K562 (cell line): ENCODE measurements around the gene CHMP2A. TPM values are rescaled to one million over a fixed set of nuclear protein-coding genes. Genes with fewer than 3 reads are reported as not detected.
A peak's percentile ranks its signal among the peaks of the same experiment; 100 is the strongest.

Experiments
- ATAC-seq: fragments of 200-7000 bp; cut with Tn5 transposase; 3 replicates; pipeline ENCODE4 v1.9.1; 2020; ENCODE audit warnings: moderate library complexity
- BruUV-seq: library from RNA; stranded (reverse); fragments of 400-500 nt; replicated peaks from 2 replicates; lab custom pipeline; 2021; lab: Mats Ljungman, UMichigan
- CTCF ChIA-PET: fragments of 300-600 bp; formaldehyde crosslinking; extraction: SDS; loops from one replicate; lab custom pipeline; 2021; ENCODE audit warnings: low intra/inter-chr PET ratio; lab: Yijun Ruan, JAX
- POLR2A ChIA-PET: fragments of 300-600, 350-650 bp; sonication (Branson Sonifier 250); formaldehyde crosslinking; extraction: SDS; loops from one replicate; lab custom pipeline; 2021; ENCODE audit warnings: antibody characterized with exemption, inconsistent platforms; lab: Yijun Ruan, JAX
- DNase-seq, 4 experiments: peaks; one replicate each; pipeline versions ENCODE4 v3.0.0 to v3.0.0-alpha.2; 2011 to 2018; ENCODE audit warnings: low spot score in 3 of 4, mixed read lengths in 3 of 4; ENCODE audit errors: extremely low read depth in 1 of 4
- FAIRE-seq: peaks from 2 replicates; lab custom pipeline; 2011; peaks lifted over from hg19 to GRCh38; lab: Jason Lieb, UNC
- H2AFZ ChIP-seq: 2 replicates; pipeline ENCODE4 v1.6.0; 2011; ENCODE audit warnings: low read depth, low read length, control low read depth, inconsistent platforms
- H3K27ac ChIP-seq: fragments of 200-600 bp; 3 replicates; pipeline ENCODE4 v1.8.0; 2011; ENCODE audit warnings: low read depth, mild to moderate bottlenecking, control low read depth, inconsistent platforms, low read length, moderate library complexity, mixed read lengths; ENCODE audit errors: extremely low read depth
- H3K27me3 ChIP-seq, 2 experiments: fragments of 300-600 bp in 1 of 2; 2 replicates in 1 of 2; 3 replicates in 1 of 2; pipeline versions ENCODE4 v1.6.0 to v1.8.0; 2011; ENCODE audit warnings: inconsistent platforms in 2 of 2, low read length in 2 of 2, mild to moderate bottlenecking in 1 of 2, mixed read lengths in 1 of 2, moderate library complexity in 1 of 2; ENCODE audit not compliant: control insufficient read depth in 2 of 2, insufficient read depth in 2 of 2
- H3K36me3 ChIP-seq: fragments of 300-600 bp; 3 replicates; pipeline ENCODE4 v1.8.0; 2011; ENCODE audit warnings: mild to moderate bottlenecking, low read length, inconsistent platforms; ENCODE audit not compliant: control insufficient read depth, insufficient read depth
- H3K4me1 ChIP-seq, 2 experiments: fragments of 200-600 bp in 1 of 2; replicated peaks in 1 of 2; 2 replicates in 1 of 2; 3 replicates in 1 of 2; pipeline versions ENCODE4 v1.5.1 to v1.8.0; 2011; ENCODE audit warnings: inconsistent platforms in 2 of 2, low read length in 2 of 2, mild to moderate bottlenecking in 1 of 2, mixed read lengths in 1 of 2, moderate library complexity in 1 of 2; ENCODE audit not compliant: control insufficient read depth in 2 of 2, insufficient read depth in 2 of 2
- H3K4me2 ChIP-seq: 2 replicates; pipeline ENCODE4 v1.6.1; 2011; ENCODE audit warnings: low read length, control low read depth, inconsistent platforms, mixed read lengths; ENCODE audit not compliant: insufficient read depth
- H3K4me3 ChIP-seq: fragments of 200-600 bp; sonication (generic), shearing (Covaris generic); 2 replicates; pipeline ENCODE4 v1.5.1; 2016; ENCODE audit warnings: control low read depth, inconsistent platforms
- H3K79me2 ChIP-seq: fragments of 200-600 bp; 3 replicates; pipeline ENCODE4 v1.8.0; 2011; ENCODE audit warnings: low read length, inconsistent platforms; ENCODE audit not compliant: control insufficient read depth, insufficient read depth
- H3K9ac ChIP-seq, 2 experiments: 2 replicates each; pipeline versions ENCODE4 v1.6.0 to v1.6.1; 2011; ENCODE audit warnings: low read depth in 2 of 2, low read length in 2 of 2, control low read depth in 1 of 2, inconsistent platforms in 1 of 2, mild to moderate bottlenecking in 1 of 2, mixed read lengths in 1 of 2; ENCODE audit not compliant: insufficient read depth in 1 of 2
- H3K9me1 ChIP-seq: one replicate; pipeline ENCODE4 v1.6.0; 2011; ENCODE audit warnings: inconsistent platforms, mild to moderate bottlenecking, low read length, moderate library complexity; ENCODE audit not compliant: control insufficient read depth, insufficient read depth
- H3K9me3 ChIP-seq: replicated peaks from 2 replicates; pipeline ENCODE4 v1.5.1; 2011; ENCODE audit warnings: low read depth, low read length, inconsistent platforms; ENCODE audit not compliant: control insufficient read depth, insufficient read depth
- H4K20me1 ChIP-seq: replicated peaks from 2 replicates; pipeline ENCODE4 v1.6.1; 2011; ENCODE audit warnings: low read length, inconsistent platforms, mixed read lengths; ENCODE audit not compliant: control insufficient read depth, insufficient read depth
- C11orf30 ChIP-seq: fragments of 450-650 bp; IDR thresholded peaks from 2 replicates; pipeline ENCODE4 v1.6.1; 2016; ENCODE audit warnings: low read depth, mild to moderate bottlenecking
- GABPA ChIP-seq: fragments of 200-800 bp; sonication (Bioruptor generic); conservative IDR thresholded peaks from 2 replicates; pipeline ENCODE4 v1.6.1; 2016; ENCODE audit warnings: low read depth, missing genetic modification characterization, missing compliant biosample characterization
- MAFF ChIP-seq: IDR thresholded peaks from 2 replicates; pipeline ENCODE4 v1.6.1; 2012; ENCODE audit warnings: low read length, improper control_type of control experiment
- MAFG ChIP-seq: fragments of 450-650 bp; conservative IDR thresholded peaks from 2 replicates; pipeline ENCODE4 v1.6.1; 2016; ENCODE audit warnings: missing genetic modification characterization, missing compliant biosample characterization
- MAFK ChIP-seq: IDR thresholded peaks from 2 replicates; pipeline ENCODE4 v1.6.1; 2011; ENCODE audit warnings: low read length, improper control_type of control experiment
- NR2C1 ChIP-seq, 2 experiments: fragments of 450-650 bp; IDR thresholded peaks; 2 replicates each; pipeline ENCODE4 v1.6.1; 2017; ENCODE audit warnings: mild to moderate bottlenecking in 2 of 2, antibody characterized with exemption in 1 of 2, inconsistent platforms in 1 of 2, missing compliant biosample characterization in 1 of 2, missing genetic modification characterization in 1 of 2
- RERE ChIP-seq: sonication (generic); formaldehyde crosslinking; IDR thresholded peaks from 2 replicates; pipeline ENCODE4 v1.8.0; 2023; ENCODE audit warnings: missing genetic modification reagents, mild to moderate bottlenecking, borderline replicate concordance
- RFX5 ChIP-seq: IDR thresholded peaks from 2 replicates; pipeline ENCODE4 v1.6.1; 2011; ENCODE audit warnings: low read depth, mild to moderate bottlenecking, improper control_type of control experiment, low read length
- SLC30A9 ChIP-seq: fragments of 250-450 bp; sonication (Bioruptor Pico); IDR thresholded peaks from 2 replicates; pipeline ENCODE4 v1.8.0; 2022; ENCODE audit warnings: mild to moderate bottlenecking, moderate library complexity
- YY1 ChIP-seq, 3 experiments: IDR thresholded peaks; 2 replicates each; pipeline ENCODE4 v1.6.1; 2011; ENCODE audit warnings: low read length in 2 of 3, mild to moderate bottlenecking in 2 of 3, moderate library complexity in 2 of 3, borderline replicate concordance in 1 of 3, control low read depth in 1 of 3, low read depth in 1 of 3; ENCODE audit not compliant: insufficient read depth in 3 of 3, insufficient replicate concordance in 2 of 3, control insufficient read depth in 1 of 3, insufficient read length in 1 of 3; ENCODE audit errors: extremely low read depth in 1 of 3
- ZNF140 ChIP-seq: fragments of 250-450 bp; sonication (Bioruptor Pico); IDR thresholded peaks from 2 replicates; pipeline ENCODE4 v1.8.0; 2021; ENCODE audit warnings: moderate library complexity, mild to moderate bottlenecking, inconsistent platforms
- ZNF316 ChIP-seq: fragments of 450-650 bp; IDR thresholded peaks from 2 replicates; pipeline ENCODE4 v1.6.1; 2016
- WGBS: fragments of 100-300 bp; shearing (Covaris generic); methylation state at CpG from one replicate; pipeline ENCODE4 v1.1.6; 2016; ENCODE audit warnings: low coverage, mixed read lengths; ENCODE audit not compliant: insufficient coverage; ENCODE audit errors: missing lambda C conversion rate; 5-methylcytosine and 5-hydroxymethylcytosine counted together
- in situ Hi-C: fragments of 300-500 bp; cut with MboI; formaldehyde crosslinking; loops from 4 replicates; pipeline ENCODE4 v1.15.0; 2018; ENCODE audit warnings: inconsistent platforms, mixed read lengths
- intact Hi-C: fragments of 100-400 bp; cut with micrococcal nuclease; formaldehyde crosslinking; loops from 2 replicates; pipeline ENCODE4 v1.14.2; 2022
- polyA plus RNA-seq, 8 experiments: library from polyadenylated mRNA; depleted of rRNA in 4 of 8; stranded (reverse) in 5 of 8; unstranded in 3 of 8; fragments of >200 nt; fragmentation: Nextera tagmentation in 2 of 8; fragmentation: Illumina TruSeq in 1 of 8; extraction: Ambion mirVana in 2 of 8; extraction: Trizol in 1 of 8; gene quantifications; 2 replicates each; pipeline versions ENCODE4 v1.2.1 to v1.2.3, GENCODE V29; 2011 to 2014; ENCODE audit warnings: inconsistent platforms in 1 of 8, missing spikeins in 1 of 8
- total RNA-seq, 7 experiments: library from RNA; depleted of rRNA in 6 of 7; stranded (reverse); fragments of >200 nt in 6 of 7; fragmentation: Illumina TruSeq in 2 of 7; extraction: Trizol in 2 of 7; gene quantifications; 2 replicates each; pipeline versions ENCODE4 v1.2.1 to v1.2.3, GENCODE V29; 2011 to 2021; ENCODE audit warnings: low replicate concordance in 1 of 7

CHMP2A gene
- total and polyA plus RNA-seq, 9 of the 15 experiments (the other 6 are each of a cell fraction or from before 2014, with no cell fraction given): 57.6 to 159 (median 87.2) TPM

DNA sequence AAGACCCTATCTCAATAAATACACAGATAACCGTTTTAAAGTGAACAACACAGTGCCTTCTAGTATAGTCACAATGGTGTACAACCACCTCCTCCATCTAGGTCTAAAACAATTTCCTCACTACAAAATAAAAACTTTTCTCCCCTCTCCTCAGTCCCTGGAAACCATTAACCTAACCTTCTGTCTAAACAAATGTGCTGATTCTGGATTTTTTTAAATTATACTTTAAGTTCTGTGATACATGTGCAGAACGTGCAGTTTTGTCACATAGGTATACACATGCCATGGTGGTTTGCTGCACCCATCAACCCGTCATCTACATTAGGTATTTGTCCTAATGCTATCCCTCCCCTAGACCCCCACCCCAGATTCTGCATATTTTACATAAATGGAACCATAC lies 25.5 kb downstream of the CHMP2A start:
- WGBS: 4% methylated on average over 3 of the region's 3 CpGs
- DNase-seq: no peak
- H3K4me3 ChIP-seq: no peak overlapping the region
- H2AFZ ChIP-seq: no peak overlapping the region
- peaks cover 0 to 5% of the 10 kb centered on the region in 2 experiments; a peak in 1 of 5 replicates for H3K27me3 ChIP-seq
- H3K9me1 ChIP-seq: no peaks in the 10 kb centered on the region
- POLR2A ChIA-PET: no interaction called here
- no peak overlapping the region for H3K4me2 ChIP-seq
- H3K9ac ChIP-seq: no peak overlapping the region
- no peaks in the 10 kb centered on the region for H3K36me3 ChIP-seq
- no peak for FAIRE-seq
- no peaks in the 10 kb centered on the region for H3K9me3 ChIP-seq
- intact Hi-C loops (no loop called here), in situ Hi-C loops (no loop called here)
- no TSS peak for BruUV-seq
- no peaks in the 10 kb centered on the region for H3K79me2 ChIP-seq
- H4K20me1 ChIP-seq: no peaks in the 10 kb centered on the region
- TF ChIP-seq YY1 (IDR thresholded peaks at IDR 0.05; ENCODE audit: borderline replicate concordance in 1 of 3, control insufficient read depth in 1 of 3, extremely low read depth in 1 of 3, insufficient read depth in 3 of 3, insufficient read length in 1 of 3, insufficient replicate concordance in 2 of 3, low read depth in 1 of 3, low read length in 2 of 3) (no peak), MAFG (tag) (peak; percentile 56; the same call in 1 of the 2 replicates), NR2C1 (IDR thresholded peaks at IDR 0.05) (no peak), NR2C1 (tag; IDR thresholded peaks at IDR 0.05) (no peak), MAFF (peak; percentile 49), RFX5 (no peak), RERE (CRISPR knock-in tag) (no peak), MAFK (peak; percentile 21; the same call in 1 of the 2 replicates), SLC30A9 (no peak), GABPA (tag) (no peak), ZNF140 (CRISPR knock-in tag) (no peak), ZNF316 (peak; percentile 88), C11orf30 (peak; percentile 78)
- CTCF ChIA-PET: no interaction called here
- ATAC-seq: no peak
- H3K27ac ChIP-seq: no peak overlapping the region
- H3K4me1 ChIP-seq: peaks cover 0 to 3% of the 10 kb centered on the region in 2 experiments; a peak in 1 of 5 replicates
